NB4 (cell line): ENCODE data around the gene GMPS.

ENCODE experiments used
- CTCF ChIP-seq: IDR thresholded peaks from one replicate; pipeline ENCODE4 v1.5.1; 2012; ENCODE audit warnings: low read depth, low read length
- MAX ChIP-seq: IDR thresholded peaks from 2 replicates; pipeline ENCODE4 v1.6.1; 2011; ENCODE audit warnings: low read depth, low read length
- POLR2A ChIP-seq: IDR thresholded peaks from 2 replicates; pipeline ENCODE4 v1.6.1; 2011; ENCODE audit warnings: mild to moderate bottlenecking; ENCODE audit not compliant: insufficient read length; ENCODE audit errors: extremely low read depth

- TF ChIP-seq CTCF (no peak), POLR2A (no peak), MAX (no peak)
Measured at GRCh38 chr3:155921486-155921885, 51.0 kb downstream of the GMPS start.
